ENCODE data around the gene SETD3.
"Not testable (repeated sequence)": the region's sequence is repeated elsewhere in the genome, so short reads cannot be mapped to it uniquely, and the experiment has no call there.

Gene SETD3

DNA sequence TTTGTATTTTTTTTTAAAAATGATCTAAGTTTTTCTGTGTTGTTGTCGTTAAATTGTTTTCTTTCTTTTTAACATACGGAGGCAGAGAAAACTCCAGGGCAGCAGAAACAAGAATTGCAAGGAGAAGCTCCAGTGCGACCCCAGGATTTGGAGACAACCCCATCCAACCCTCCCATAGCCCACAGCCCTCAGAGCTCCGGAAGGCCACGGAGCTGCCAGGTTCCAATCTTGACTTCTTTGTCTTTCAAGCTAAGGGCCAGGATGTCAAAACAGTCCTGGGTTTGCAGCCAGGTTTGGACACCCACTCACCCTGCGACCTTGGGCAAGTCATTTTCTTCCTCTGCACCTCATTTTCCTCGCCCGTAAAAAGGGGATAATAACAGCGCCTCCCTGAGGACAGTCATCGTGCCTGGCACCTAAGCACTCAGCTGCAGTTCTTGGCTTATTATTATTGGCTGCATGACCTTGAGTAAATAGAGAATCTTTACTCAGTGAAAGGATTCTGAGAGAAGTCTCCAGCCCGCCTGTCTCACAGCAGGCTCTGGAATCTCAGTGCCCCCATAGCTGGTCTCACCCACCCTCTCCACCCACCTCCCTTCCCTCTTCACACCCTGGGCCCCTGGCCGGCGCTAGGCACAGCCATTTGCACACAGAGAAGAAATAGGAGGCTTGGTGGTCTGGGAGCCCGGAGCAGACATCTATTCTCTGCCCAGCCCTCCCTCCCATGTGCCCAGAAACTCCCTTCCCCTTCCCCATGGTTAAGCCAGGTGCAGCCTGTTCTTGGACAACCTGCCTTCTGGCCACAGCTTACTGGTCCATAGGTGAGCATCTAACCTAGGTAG is 129.3 kb downstream of the SETD3 start:
- H3K4me3 ChIP-seq (ENCODE audit: low read depth, low read length): no peak overlapping the region
- DNase-seq (ENCODE audit: low read depth, low spot score): no peak
- CTCF ChIA-PET: no interaction called here
- POLR2A ChIA-PET: no interaction called here
- TF ChIP-seq, protein P1, sequence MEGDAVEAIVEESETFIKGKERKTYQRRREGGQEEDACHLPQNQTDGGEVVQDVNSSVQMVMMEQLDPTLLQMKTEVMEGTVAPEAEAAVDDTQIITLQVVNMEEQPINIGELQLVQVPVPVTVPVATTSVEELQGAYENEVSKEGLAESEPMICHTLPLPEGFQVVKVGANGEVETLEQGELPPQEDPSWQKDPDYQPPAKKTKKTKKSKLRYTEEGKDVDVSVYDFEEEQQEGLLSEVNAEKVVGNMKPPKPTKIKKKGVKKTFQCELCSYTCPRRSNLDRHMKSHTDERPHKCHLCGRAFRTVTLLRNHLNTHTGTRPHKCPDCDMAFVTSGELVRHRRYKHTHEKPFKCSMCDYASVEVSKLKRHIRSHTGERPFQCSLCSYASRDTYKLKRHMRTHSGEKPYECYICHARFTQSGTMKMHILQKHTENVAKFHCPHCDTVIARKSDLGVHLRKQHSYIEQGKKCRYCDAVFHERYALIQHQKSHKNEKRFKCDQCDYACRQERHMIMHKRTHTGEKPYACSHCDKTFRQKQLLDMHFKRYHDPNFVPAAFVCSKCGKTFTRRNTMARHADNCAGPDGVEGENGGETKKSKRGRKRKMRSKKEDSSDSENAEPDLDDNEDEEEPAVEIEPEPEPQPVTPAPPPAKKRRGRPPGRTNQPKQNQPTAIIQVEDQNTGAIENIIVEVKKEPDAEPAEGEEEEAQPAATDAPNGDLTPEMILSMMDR (IDR thresholded peaks at IDR 0.05; ENCODE audit: insufficient read depth, low read length, missing control alignments): no peak

DNA sequence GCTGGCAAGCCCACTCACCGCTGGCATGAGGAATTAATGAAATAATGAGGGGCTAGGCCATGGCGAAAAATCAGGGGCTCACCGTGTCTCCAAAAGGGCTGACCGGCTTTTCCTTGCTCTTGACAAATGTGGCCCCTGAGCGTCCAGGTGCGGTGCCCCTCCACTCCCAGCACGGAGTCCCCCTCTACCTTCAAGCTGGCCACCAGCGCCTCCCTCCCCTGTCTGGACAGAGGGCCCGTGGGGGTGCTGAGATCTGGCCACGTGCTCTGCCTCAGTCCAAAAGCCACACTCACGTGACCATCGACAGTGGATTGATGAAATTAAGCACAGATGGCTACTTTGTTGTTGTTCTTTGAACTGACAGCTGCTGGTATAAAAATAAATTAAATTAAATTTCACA is 129.9 kb downstream of the SETD3 start:
- no peak overlapping the region for H3K4me3 ChIP-seq (ENCODE audit: low read depth, low read length)
- DNase-seq (ENCODE audit: low read depth, low spot score): no peak
- TF ChIP-seq, protein P1 (IDR thresholded peaks at IDR 0.05; ENCODE audit: insufficient read depth, low read length, missing control alignments): no peak
- ChIA-PET CTCF (no interaction called here), POLR2A (no interaction called here)

DNA sequence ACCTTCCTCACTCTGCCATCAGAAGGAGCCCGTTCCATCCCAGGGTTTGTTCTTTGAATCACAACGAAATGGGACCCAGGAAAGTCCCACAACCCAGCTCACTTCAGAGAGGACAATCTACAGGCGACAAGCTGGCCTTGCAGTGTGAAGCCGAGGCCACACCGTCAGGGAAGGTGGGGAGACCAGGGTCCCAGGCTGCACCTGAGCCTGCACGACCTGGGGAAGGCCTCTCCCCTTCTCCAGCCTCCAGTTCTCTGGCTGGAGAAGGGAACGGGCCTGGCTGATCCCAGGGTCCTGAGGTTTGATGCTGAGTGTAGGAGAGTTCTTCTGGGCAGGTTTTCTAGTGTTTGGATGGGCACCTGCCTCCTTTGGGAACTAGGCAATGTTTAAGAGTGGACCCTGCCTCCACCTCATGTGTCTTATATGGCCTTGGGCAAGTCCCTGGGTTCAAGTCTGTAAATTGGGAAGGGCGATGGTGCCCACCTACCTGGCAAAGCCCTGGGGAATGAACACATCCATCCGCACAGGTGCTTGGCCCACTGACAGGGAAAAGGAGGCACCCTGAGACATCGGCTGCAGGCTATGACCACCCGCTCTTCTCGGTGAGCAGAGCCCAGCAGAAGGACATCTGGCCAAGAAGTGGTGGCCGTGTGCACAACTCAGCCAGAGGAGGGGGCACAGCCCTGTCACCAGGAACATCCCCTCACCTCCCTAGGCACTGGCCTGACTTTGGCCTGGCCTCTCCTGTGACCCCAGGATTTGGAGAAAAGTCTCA is 130.8 kb downstream of the SETD3 start:
- CTCF ChIA-PET: no interaction called here

DNA sequence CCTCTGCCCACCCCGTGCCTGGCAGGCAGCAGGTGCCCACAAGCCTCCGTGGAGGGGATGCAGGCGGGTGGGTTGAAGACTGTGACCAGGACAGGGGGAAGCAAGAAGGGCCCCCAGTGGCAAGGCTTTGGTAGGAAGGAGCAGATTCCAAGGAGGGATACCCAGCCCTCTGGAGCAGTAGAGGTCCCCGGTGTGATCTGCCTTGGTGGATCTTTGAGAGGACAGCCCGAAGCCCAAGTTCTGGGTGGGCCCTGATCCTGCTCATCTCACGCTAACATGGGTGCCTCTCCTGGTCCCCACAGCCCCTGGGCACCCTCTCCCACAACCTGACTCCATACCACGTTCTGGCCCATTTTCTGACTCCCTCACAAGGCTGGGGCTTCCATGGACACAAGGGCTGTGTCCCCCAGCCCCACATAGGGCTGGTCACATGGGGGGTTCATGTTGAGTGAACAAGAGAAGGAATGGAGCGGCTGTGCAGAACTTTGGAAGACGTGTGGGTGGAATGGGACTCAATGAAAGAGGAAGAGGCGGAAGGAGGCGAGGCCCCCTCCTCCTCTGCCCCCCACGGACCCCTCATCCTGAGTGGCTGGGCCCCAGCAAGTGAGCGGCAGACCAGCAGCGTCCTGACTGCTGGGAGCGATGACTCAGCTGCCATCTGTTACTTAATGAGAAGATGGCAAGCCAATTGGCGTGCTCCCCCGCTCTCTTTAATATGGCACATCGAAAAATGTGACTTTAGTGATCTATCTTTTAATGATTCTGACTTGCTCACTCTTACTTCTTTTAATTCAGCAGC is 131.6 kb downstream of the SETD3 start:
- TF ChIP-seq, protein P1 (IDR thresholded peaks at IDR 0.05; ENCODE audit: insufficient read depth, low read length, missing control alignments): no peak
- POLR2A ChIA-PET: no interaction called here
- DNase-seq (ENCODE audit: low read depth, low spot score): no peak
- no peak overlapping the region for H3K4me3 ChIP-seq (ENCODE audit: low read depth, low read length)
- CTCF ChIA-PET: no interaction called here

More for the DNA sequence above, 130.8 kb downstream of the SETD3 start:
- POLR2A ChIA-PET: no interaction called here
- DNase-seq (ENCODE audit: low read depth, low spot score): no peak
- TF ChIP-seq, protein P1 (IDR thresholded peaks at IDR 0.05; ENCODE audit: insufficient read depth, low read length, missing control alignments): no peak
- H3K4me3 ChIP-seq (ENCODE audit: low read depth, low read length): no peak overlapping the region

DNA sequence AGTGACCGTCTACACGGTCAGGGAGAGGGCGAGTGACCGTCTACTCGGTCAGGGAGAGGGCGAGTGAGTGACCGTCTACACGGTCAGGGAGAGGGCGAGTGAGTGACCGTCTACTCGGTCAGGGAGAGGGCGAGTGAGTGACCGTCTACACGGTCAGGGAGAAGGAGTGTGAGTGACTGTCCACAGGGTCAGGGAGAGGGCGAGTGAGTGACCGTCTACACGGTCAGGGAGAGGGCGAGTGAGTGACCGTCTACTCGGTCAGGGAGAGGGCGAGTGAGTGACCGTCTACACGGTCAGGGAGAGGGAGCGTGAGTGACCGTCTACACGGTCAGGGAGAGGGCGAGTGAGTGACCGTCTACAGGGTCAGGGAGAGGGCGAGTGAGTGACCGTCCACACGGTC is 132.4 kb downstream of the SETD3 start:
- DNase-seq (ENCODE audit: low read depth, low spot score); CTCF ChIA-PET; H3K4me3 ChIP-seq (ENCODE audit: low read depth, low read length); POLR2A ChIA-PET: not testable (repeated sequence)
